Mesodermal cell (in vitro differentiated cells): ENCODE measurements around the gene DOCK3.
A peak's percentile ranks its signal among the peaks of the same experiment; 100 is the strongest.
"Not testable (repeated sequence)": the region's sequence is repeated elsewhere in the genome, so short reads cannot be mapped to it uniquely, and the experiment has no call there.

ENCODE experiments used
- H3K27ac ChIP-seq: 2 replicates; pipeline ENCODE4 v1.7.0; 2013; ENCODE audit warnings: mild to moderate bottlenecking, low read depth, low read length, moderate library complexity; ENCODE audit not compliant: severe bottlenecking
- H3K36me3 ChIP-seq: 2 replicates; pipeline ENCODE4 v1.7.1; 2013; ENCODE audit warnings: mild to moderate bottlenecking, low read length, moderate library complexity; ENCODE audit not compliant: control insufficient read depth, insufficient read depth
- H3K4me1 ChIP-seq: one replicate; pipeline ENCODE4 v1.7.1; 2013; ENCODE audit warnings: mild to moderate bottlenecking, low read length; ENCODE audit not compliant: insufficient read depth, control insufficient read depth, poor library complexity, severe bottlenecking
- H3K4me3 ChIP-seq: 2 replicates; pipeline ENCODE4 v1.7.0; 2013; ENCODE audit warnings: low read length, control low read depth, mild to moderate bottlenecking; ENCODE audit not compliant: insufficient read depth, poor library complexity, severe bottlenecking; ENCODE audit errors: extremely low read depth
- H3K9me3 ChIP-seq: 2 replicates; pipeline ENCODE4 v1.7.1; 2013; ENCODE audit warnings: mild to moderate bottlenecking, low read length, moderate library complexity; ENCODE audit not compliant: control insufficient read depth
- WGBS, 2 experiments: methylation state at CpG; one replicate each; pipeline ENCODE4 v1.1.5; 2013; ENCODE audit warnings: missing lambda C conversion rate in 2 of 2; ENCODE audit not compliant: insufficient coverage in 2 of 2; 5-methylcytosine and 5-hydroxymethylcytosine counted together

The DOCK3 gene

DNA sequence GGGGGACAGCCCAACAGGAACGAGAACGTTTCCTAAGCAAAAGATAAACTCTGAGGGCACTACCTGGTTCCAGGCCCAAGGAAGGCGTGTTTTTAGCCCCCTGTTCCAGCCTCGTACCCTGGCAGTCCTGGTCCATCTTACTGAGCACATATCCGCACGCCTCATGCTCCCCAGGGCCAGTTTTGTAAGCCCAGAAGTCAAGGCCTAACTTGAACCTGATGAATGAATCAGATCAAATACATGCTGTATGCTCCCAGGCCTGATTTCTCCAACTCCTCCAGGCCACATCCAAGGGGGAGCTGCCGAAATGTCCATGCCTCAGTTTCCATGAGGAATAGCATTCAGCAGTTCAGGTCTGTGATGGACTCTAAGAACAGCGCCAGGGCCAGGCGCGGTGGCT, 14.3 kb upstream of the DOCK3 start:
- H3K9me3 ChIP-seq: no peaks in the 10 kb centered on the region
- H3K4me1 ChIP-seq: peaks cover 1% of the 10 kb centered on the region
- no peaks in the 10 kb centered on the region for H3K36me3 ChIP-seq
- no peak overlapping the region for H3K4me3 ChIP-seq
- H3K27ac ChIP-seq: no peak overlapping the region
- 91% methylated on average over 9 to 10 of the region's 10 CpGs for WGBS, 2 experiments

DNA sequence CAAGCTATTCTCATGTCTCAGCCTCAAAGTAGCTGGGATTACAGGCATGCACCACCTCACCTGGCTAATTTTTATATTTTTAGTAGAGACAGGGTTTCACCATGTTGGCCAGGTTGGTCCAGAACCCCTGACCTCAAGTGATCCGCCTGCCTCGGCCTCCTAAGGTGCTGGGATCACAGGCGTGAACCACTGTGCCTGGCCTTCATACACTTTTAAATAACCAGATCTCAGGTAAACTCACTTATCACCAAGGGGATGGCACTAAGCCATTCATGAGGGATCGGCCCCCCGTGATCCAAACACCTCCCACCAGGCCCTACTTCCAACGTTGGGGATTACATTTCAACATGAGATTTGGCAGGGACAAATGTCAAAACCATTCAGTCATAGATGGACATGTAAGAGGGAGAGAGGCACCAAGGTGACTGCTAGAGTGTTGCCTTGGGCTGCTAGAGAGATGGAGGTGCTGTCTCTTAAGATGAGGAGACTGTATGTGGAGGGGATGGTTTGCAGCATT, 13.3 kb upstream of the DOCK3 start:
- WGBS, 2 experiments: 92 to 94% methylated on average over 4 of the region's 6 CpGs
- no peaks in the 10 kb centered on the region for H3K9me3 ChIP-seq

DNA sequence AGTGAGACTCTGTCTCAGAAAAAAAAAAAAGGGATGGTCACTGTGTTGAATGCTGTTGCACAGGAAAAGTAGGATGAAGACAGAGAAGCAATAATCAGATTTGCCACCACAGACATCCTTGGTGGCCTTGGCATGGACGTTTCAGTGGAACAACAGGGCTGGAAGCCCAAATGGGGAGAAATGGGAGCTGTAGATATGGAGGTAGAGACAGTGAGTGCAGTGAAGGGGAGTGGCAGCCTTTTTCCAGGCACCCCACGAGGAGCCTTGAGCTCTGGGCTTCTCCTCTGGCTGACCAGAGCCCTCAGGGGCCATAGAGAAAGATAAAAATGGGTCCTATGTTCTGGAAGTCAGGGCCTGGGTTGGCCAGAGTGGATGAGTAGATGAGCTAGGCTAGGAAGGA, 12.3 kb upstream of the DOCK3 start:
- Histone ChIP-seq H3K4me1 (peaks cover 4% of the 10 kb centered on the region), H3K9me3 (no peaks in the 10 kb centered on the region), H3K4me3 (no peak overlapping the region), H3K27ac (no peak overlapping the region), H3K36me3 (no peaks in the 10 kb centered on the region)
- 58 to 70% methylated on average over 2 of the region's 2 CpGs for WGBS, 2 experiments

More for the DNA sequence above, 13.3 kb upstream of the DOCK3 start:
- no peak overlapping the region for H3K27ac ChIP-seq
- no peak overlapping the region for H3K4me3 ChIP-seq
- peaks cover 4% of the 10 kb centered on the region for H3K4me1 ChIP-seq
- no peaks in the 10 kb centered on the region for H3K36me3 ChIP-seq

DNA sequence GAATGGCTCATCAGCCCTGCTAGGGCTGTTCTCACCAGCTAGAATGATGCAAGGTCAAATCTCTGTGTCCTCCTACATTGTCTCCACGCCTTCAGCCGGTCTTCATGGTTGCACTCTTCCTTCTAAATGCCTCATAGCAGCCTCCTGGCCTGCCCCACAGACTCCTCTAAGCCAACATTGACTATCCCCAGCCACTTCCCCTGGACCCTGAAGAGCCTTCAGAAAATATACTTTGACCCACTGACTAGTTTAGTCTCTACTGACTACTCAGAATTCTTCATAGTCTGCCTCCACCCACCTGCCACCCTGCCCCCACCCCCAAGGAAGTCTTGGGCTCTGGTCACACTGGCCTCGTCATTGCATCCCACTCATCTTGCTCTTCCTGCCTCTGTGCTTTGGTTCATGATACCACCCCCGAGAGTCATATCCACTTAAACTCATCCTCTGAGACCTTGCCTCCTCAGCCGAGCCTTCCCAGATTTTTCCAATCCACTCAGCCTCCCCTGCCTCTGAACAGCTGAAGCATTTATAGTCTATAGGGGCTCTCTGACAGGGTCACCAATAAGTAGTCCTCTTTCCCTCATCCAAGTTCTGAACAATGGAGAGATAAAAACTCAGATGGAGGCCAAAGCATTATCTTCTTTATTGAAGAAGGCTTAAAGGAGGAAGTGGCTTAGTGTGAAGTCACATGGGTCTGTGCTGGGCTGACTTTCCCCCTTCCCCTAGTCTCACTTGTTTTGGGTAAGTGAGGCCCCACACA, 9.5 kb upstream of the DOCK3 start:
- Histone ChIP-seq H3K9me3 (no peaks in the 10 kb centered on the region), H3K4me3 (no peak overlapping the region), H3K27ac (no peak overlapping the region), H3K4me1 (peaks cover 4% of the 10 kb centered on the region), H3K36me3 (no peaks in the 10 kb centered on the region)
- 86 to 88% methylated on average over 4 to 5 of the region's 5 CpGs for WGBS, 2 experiments

DNA sequence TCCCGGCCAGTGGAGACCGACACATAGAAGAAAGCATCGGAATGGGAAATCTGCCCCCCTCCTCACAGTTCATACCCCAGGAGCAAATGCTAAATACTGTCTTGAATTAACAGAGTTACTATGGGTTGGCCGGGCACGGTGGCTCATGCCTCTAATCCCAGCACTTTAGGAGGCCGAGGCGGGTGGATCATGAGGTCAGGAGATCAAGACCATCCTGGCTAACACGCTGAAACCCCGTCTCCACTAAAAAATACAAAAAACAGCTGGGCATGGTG, 8.9 kb upstream of the DOCK3 start:
- not testable (repeated sequence) for H3K36me3 ChIP-seq, H3K4me1 ChIP-seq
- WGBS, 2 experiments: 84 to 93% methylated on average over 4 to 5 of the region's 9 CpGs

DNA sequence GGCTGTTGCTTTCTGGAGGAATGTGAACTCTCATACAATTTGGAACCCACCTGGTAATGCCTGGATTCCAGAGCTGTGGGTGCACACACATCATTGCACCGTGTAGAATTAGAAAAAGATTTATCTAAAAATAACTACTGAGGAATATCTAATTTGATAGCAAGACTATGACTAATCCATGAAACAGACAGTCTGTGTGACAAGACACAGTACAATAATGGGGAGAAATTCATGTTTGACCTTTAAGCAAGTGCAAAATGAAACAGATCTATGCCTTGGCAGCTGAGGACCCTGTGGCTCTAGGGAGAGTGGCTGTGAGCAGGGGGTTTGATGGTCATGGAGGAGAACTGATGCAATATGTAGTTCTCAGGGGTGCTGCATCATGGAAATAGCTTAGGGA, 7.9 kb upstream of the DOCK3 start:
- no peaks in the 10 kb centered on the region for H3K9me3 ChIP-seq
- no peak overlapping the region for H3K4me3 ChIP-seq
- WGBS, 2 experiments: no CpG with 5 or more reads among the region's 1 CpG
- peaks cover 4% of the 10 kb centered on the region for H3K4me1 ChIP-seq
- no peak overlapping the region for H3K27ac ChIP-seq
- no peaks in the 10 kb centered on the region for H3K36me3 ChIP-seq

More for the DNA sequence above, 8.9 kb upstream of the DOCK3 start:
- H3K4me3 ChIP-seq, H3K27ac ChIP-seq, H3K9me3 ChIP-seq: not testable (repeated sequence)

DNA sequence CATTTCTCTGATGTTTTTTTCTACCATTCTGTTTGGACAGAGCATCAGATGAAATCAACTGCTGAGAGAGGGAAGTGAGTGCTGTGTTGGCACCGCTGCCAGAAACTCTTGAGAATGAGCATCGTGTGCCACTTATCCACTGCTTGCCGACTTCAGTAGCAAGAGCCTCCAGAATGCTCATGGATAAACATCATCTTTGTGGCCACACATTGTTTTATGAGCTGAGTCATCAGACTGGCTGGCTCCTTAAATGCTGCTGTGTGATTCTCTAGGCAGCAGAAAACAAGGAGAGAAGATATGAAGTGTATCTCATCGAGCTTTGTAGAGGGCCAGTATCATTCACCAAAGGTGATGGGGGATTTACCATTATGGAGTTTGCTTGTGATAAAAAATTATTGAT, 3.4 kb upstream of the DOCK3 start:
- H3K36me3 ChIP-seq: no peaks in the 10 kb centered on the region
- no peak overlapping the region for H3K27ac ChIP-seq
- H3K4me3 ChIP-seq: no peak overlapping the region
- WGBS, 2 experiments: 78 to 85% methylated on average over 3 to 4 of the region's 4 CpGs
- no peaks in the 10 kb centered on the region for H3K4me1 ChIP-seq
- no peaks in the 10 kb centered on the region for H3K9me3 ChIP-seq

DNA sequence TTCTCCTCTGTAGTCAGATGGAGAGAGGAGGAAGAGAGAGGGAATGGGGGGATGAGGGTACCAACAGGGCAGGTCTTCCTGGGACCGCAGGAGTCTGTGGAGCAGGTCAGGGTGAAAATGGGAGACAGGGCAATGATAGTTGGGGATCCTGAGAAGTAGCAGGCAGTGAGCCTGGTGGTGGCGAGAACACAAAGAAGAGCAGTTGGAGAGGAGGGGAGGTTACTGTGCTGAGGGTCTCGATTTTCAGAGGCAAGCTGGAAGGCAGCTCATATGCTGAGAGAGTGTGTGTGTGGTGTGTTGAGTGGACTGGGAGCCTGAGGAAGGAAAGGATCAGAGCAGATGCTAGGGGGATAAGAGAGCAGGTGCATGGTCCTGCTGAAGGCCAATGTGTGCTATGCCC, 2.1 kb upstream of the DOCK3 start:
- no peaks in the 10 kb centered on the region for H3K4me1 ChIP-seq
- 84 to 93% methylated on average over 3 of the region's 3 CpGs for WGBS, 2 experiments
- H3K36me3 ChIP-seq: no peaks in the 10 kb centered on the region
- no peak overlapping the region for H3K27ac ChIP-seq
- no peaks in the 10 kb centered on the region for H3K9me3 ChIP-seq
- no peak overlapping the region for H3K4me3 ChIP-seq

DNA sequence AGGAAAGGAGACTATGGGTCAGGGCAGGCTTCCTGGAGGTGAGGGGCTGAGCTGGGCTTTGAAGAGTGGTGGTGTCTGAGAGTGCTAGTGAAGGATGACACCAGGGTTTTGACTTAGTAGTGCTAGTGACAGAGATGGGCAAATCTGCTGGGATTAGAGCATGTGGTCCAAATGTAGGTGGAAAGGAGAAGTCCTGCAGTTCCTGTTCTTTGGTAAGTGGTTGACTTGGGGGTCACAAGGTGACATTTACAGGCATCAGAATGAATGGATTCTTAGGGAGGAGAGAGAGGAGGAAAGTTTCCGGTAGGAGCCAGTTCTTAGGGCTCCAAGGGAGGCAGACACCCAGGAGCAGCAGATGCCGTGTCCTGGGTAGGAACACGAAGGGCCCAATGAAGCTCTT, 796 bp upstream of the DOCK3 start:
- no peak overlapping the region for H3K27ac ChIP-seq
- H3K4me3 ChIP-seq: no peak overlapping the region
- H3K36me3 ChIP-seq: no peaks in the 10 kb centered on the region
- H3K9me3 ChIP-seq: no peaks in the 10 kb centered on the region
- WGBS, 2 experiments: 44 to 61% methylated on average over 3 of the region's 3 CpGs
- H3K4me1 ChIP-seq: no peaks in the 10 kb centered on the region

DNA sequence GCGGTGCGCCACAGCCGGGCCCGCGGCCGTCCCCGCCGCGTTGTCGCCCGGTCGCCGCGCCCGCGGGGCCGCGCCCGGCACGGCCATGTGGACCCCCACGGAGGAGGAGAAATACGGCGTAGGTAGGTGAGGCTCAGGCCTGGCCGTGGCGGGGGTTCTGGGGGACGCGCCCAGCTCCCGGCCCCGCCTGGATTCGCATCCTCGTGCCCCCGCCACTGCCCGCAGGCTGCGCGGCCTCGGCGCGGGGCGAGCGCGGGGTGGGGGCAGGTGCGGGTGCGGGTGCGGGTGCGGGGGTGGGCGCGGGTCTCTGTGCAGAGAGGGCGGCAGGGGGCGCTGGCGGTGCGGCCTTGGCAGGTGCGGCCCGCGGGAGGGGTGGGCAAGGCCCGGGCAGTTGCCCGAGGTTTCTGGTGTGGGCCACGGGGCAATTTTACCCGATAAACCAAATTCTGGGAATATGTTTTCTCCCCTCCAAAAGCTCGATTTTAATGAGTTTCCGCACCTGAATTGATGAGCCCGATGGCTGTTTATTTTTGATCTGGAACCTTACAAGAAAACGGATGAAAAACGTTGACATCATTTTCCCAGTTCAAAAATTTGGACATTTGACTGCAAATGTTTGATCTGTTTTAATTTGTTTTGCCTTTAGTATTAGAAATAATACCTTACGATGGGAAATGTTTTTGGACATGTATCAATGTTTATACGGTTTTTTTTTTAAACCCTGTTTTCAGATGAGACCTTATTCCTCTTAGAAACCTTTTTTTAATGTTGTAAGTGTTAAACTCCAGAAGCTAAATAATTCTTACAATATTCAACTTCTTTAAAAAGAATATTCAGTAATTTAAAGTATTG, 678 bp downstream of the DOCK3 start:
- 2 to 3% methylated on average over 25 to 30 of the region's 65 CpGs for WGBS, 2 experiments
- peak overlapping the region; percentile 37 for H3K4me3 ChIP-seq
- H3K4me1 ChIP-seq: no peaks in the 10 kb centered on the region
- H3K36me3 ChIP-seq: no peaks in the 10 kb centered on the region
- H3K27ac ChIP-seq: no peak overlapping the region
- no peaks in the 10 kb centered on the region for H3K9me3 ChIP-seq
